GM06990 (cell line): Measurements from ENCODE around the gene SUCLA2.

ENCODE experiments used
- DNase-seq: peaks from one replicate; pipeline ENCODE4 v3.0.0-alpha.2; 2011; ENCODE audit not compliant: insufficient read length; ENCODE audit errors: extremely low read depth
- H3K27me3 ChIP-seq: replicated peaks from 2 replicates; pipeline ENCODE4 v1.6.0; 2011; ENCODE audit warnings: low read length; ENCODE audit not compliant: control insufficient read depth, insufficient read depth
- H3K36me3 ChIP-seq: 2 replicates; pipeline ENCODE4 v1.5.1; 2011; ENCODE audit warnings: low read length; ENCODE audit not compliant: control insufficient read depth, insufficient read depth
- H3K4me3 ChIP-seq: replicated peaks from 2 replicates; pipeline ENCODE4 v1.5.1; 2011; ENCODE audit warnings: low read depth, mild to moderate bottlenecking, control low read depth, low read length
- TF ChIP-seq, protein P1 (sequence below): IDR thresholded peaks from 2 replicates; pipeline ENCODE4 v1.5.1; 2011; ENCODE audit warnings: low read length, control low read depth, mild to moderate bottlenecking, inconsistent platforms; ENCODE audit not compliant: insufficient read depth, poor library complexity, severe bottlenecking

The SUCLA2 gene

DNA sequence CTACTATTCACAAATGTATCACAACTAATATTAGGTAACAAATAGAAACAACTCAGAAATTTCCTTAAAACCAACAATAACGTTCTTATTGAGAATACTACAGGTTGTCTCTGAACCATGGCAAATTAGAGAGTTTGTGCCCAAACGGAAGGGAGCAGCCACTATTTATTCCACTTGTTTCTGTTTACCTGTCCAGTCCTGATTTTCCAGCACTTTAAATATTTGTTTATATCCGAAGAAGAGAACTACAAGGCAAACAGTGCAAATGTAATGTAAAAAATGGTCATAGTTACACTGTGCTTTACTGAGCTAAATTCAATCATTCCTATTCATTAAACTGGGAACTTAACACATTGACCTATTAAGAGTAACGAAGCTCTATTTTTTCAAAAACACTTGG, 9.2 kb downstream of the SUCLA2 start:
- Histone ChIP-seq H3K4me3 (no peak overlapping the region), H3K36me3 (peaks cover 3% of the 10 kb centered on the region), H3K27me3 (no peaks in the 10 kb centered on the region)
- TF ChIP-seq, protein P1, sequence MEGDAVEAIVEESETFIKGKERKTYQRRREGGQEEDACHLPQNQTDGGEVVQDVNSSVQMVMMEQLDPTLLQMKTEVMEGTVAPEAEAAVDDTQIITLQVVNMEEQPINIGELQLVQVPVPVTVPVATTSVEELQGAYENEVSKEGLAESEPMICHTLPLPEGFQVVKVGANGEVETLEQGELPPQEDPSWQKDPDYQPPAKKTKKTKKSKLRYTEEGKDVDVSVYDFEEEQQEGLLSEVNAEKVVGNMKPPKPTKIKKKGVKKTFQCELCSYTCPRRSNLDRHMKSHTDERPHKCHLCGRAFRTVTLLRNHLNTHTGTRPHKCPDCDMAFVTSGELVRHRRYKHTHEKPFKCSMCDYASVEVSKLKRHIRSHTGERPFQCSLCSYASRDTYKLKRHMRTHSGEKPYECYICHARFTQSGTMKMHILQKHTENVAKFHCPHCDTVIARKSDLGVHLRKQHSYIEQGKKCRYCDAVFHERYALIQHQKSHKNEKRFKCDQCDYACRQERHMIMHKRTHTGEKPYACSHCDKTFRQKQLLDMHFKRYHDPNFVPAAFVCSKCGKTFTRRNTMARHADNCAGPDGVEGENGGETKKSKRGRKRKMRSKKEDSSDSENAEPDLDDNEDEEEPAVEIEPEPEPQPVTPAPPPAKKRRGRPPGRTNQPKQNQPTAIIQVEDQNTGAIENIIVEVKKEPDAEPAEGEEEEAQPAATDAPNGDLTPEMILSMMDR, result no peak
- no peak for DNase-seq

DNA sequence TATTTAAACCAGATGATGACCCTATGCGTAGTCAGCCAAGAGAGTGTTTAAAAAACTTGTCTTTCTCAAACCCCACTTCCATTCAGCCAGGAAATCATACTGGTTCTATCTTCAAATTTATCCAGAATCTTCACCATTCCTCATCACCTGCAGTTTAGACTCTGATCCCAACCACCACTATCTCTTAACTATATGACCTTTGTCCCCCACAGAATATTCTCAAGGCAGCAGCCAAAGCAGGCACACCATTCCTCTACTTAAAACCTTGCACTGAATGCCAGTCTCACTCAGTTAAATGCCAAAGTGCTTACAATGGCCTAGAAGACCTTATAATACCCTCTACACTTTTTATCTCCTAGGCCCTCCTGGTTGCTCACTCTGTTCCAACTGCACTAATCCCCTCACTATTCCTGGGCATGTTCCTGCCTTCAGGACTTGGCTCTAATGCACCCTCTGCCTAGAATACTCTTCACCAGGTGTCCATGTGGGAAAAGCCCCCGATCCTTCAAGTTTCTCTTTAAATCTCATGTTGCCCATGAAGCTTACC, 10.1 kb downstream of the SUCLA2 start:
- TF ChIP-seq, protein P1, result no peak
- H3K36me3 ChIP-seq, result peaks cover 3% of the 10 kb centered on the region
- no peak for DNase-seq
- no peak overlapping the region for H3K4me3 ChIP-seq
- no peaks in the 10 kb centered on the region for H3K27me3 ChIP-seq

DNA sequence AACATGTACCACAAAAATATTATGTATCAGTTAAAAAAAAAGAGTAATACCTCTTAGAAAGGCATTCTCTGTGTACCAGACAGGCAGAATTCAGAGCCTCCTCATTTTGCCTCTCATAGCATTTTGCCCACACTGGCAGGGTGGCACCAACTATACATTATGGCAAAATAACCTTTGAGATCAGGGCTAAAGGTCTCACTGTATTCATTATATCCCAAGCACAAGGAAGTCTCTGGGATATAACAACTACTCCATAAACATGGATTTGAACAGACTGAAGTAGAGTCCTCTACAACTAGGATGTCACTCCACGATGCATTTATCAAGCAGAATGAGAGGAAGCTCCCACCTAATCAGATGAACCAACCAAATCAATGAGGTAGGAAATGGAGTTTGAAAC, 10.6 kb downstream of the SUCLA2 start:
- no peak for DNase-seq
- TF ChIP-seq, protein P1, result no peak
- Histone ChIP-seq H3K36me3 (peaks cover 3% of the 10 kb centered on the region), H3K27me3 (no peaks in the 10 kb centered on the region), H3K4me3 (no peak overlapping the region)

DNA sequence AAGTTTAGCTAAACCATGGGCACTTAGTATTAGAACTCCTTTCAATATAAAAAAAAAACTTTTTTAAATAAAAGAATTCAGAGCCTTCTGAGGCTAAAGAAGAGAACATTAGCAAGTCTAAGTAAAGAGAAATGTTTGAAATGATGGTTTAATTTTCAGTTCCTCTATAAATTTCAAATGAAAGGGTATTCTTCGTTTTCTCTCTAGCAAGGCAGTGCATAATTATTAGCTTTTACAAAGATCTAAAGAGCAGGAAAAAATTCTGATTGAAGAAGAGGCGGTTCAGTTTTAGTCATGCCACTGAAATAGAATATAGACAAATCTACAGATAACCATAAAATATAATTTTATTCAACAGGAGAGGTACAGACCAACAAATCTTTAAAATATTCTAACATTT, 18.0 kb downstream of the SUCLA2 start:
- DNase-seq, result no peak
- Histone ChIP-seq H3K36me3 (peaks cover 2% of the 10 kb centered on the region), H3K27me3 (no peaks in the 10 kb centered on the region), H3K4me3 (no peak overlapping the region)
- TF ChIP-seq, protein P1, result no peak

DNA sequence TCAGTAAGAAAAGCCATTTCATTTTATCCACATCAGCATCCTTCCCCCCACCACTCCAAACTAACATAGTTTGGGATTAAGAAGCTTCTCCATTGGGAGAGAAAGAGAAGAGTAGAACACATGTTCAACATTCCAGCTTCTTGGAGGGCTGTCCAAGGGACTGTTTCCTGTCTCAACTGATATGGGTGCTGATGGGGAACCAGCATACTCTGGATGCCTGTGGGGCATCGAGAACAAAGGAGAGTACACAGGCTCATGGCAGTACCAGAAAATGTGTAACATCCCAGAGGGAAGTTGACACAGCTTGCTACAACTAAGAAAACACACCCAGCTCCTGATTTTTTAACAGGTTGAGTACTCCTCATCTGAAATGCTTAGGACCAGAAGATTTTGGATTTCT, 24.7 kb downstream of the SUCLA2 start:
- DNase-seq, result no peak
- Histone ChIP-seq H3K27me3 (no peaks in the 10 kb centered on the region), H3K36me3 (no peaks in the 10 kb centered on the region; the same call in 1 of the 2 replicates), H3K4me3 (no peak overlapping the region)
- TF ChIP-seq, protein P1, result no peak

DNA sequence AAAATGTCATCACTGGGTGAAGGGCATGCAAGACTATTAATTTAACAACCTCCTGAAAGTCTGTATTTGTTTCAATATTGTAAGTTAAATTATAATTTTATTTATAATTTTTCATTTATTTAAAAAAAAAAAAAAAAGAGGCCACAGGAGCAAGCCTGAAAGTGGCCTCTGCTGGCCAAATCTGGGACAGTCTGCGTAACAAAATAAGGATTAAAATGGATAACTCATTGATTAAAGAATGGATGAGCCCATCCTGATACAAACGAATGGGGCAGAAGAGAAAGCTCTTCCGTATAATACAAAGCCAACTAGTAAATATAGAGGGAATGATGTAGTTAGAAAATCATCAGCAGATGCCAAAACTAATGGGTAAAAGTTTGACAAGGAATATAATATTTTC, 36.2 kb downstream of the SUCLA2 start:
- no peaks in the 10 kb centered on the region for H3K27me3 ChIP-seq
- no peaks in the 10 kb centered on the region; the same call in 1 of the 2 replicates for H3K36me3 ChIP-seq
- no peak for DNase-seq
- H3K4me3 ChIP-seq, result no peak overlapping the region
- TF ChIP-seq, protein P1, result no peak
